HG03064 (cell line): ENCODE results near the gene SMIM31.

ENCODE experiments used
- ATAC-seq: cut with Tn5 transposase; IDR thresholded peaks from one replicate; pipeline ENCODE4 v1.9.1; 2021; ENCODE audit warnings: low read depth; ENCODE audit not compliant: unreplicated experiment

Gene SMIM31

GRCh38 chr4:164753873-164754488, at the start of gene SMIM31:
TSS of gene SMIM31 (plus strand) at chr4:164754131. CDS start at chr4:164770444, 16,313 bp downstream.
- ATAC-seq, result no peak

- no peak for ATAC-seq
These were observed 47.3 kb upstream of the SMIM31 start for GRCh38 chr4:164706675-164707074.

GRCh38 chr4:164716901-164717300, 37.0 kb upstream of the SMIM31 start:
- ATAC-seq, result no peak

- ATAC-seq, result no peak
These were observed 35.1 kb upstream of the SMIM31 start for GRCh38 chr4:164718827-164719226.

- ATAC-seq, result no peak
These were observed 28.9 kb upstream of the SMIM31 start for GRCh38 chr4:164725066-164725465.

GRCh38 chr4:164730705-164731393, 23.1 kb upstream of the SMIM31 start:
- ATAC-seq, result no peak

GRCh38 chr4:164731827-164732474, 22.0 kb upstream of the SMIM31 start:
- ATAC-seq, result no peak

GRCh38 chr4:164734484-164734883, 19.4 kb upstream of the SMIM31 start:
- no peak for ATAC-seq

GRCh38 chr4:164748375-164748774, 5.6 kb upstream of the SMIM31 start:
- no peak for ATAC-seq

- ATAC-seq, result no peak
These were observed 1.5 kb downstream of the SMIM31 start for GRCh38 chr4:164755432-164755831.

- ATAC-seq, result no peak
These were observed 2.8 kb downstream of the SMIM31 start for GRCh38 chr4:164756686-164757085.

- no peak for ATAC-seq
These were observed 7.3 kb downstream of the SMIM31 start for GRCh38 chr4:164761241-164761640.

GRCh38 chr4:164761746-164762275, 7.9 kb downstream of the SMIM31 start:
- no peak for ATAC-seq

GRCh38 chr4:164765096-164765495, 11.2 kb downstream of the SMIM31 start:
- no peak for ATAC-seq

GRCh38 chr4:164765833-164766232, 11.9 kb downstream of the SMIM31 start:
- no peak for ATAC-seq

GRCh38 chr4:164768516-164768915, 14.6 kb downstream of the SMIM31 start:
- ATAC-seq, result no peak

- ATAC-seq, result no peak
These were observed 16.2 kb downstream of the SMIM31 start for GRCh38 chr4:164770010-164770724.

GRCh38 chr4:164771088-164771487, 17.2 kb downstream of the SMIM31 start:
- ATAC-seq, result no peak

- ATAC-seq, result no peak
These were observed 18.1 kb downstream of the SMIM31 start for GRCh38 chr4:164772076-164772475.

- ATAC-seq, result no peak
These were observed 25.1 kb downstream of the SMIM31 start for GRCh38 chr4:164779080-164779479.

GRCh38 chr4:164779811-164780216, 25.9 kb downstream of the SMIM31 start:
- ATAC-seq, result no peak
